Fibroblast of lung (primary cell): ENCODE results near the gene CDIPT. TPM values are rescaled to one million over a fixed set of nuclear protein-coding genes. Genes with fewer than 3 reads are reported as not detected.

Experiments used
- DNase-seq, 2 donors: peaks; one replicate each; pipeline versions ENCODE4 v3.0.0 to v3.0.0-alpha.2; 2010; ENCODE audit warnings: low read depth in 2 of 2
- H2AFZ ChIP-seq: 2 replicates; pipeline ENCODE4 v1.5.1; 2012; ENCODE audit warnings: low read length, control low read depth, inconsistent platforms
- H3K27ac ChIP-seq: 2 replicates; pipeline ENCODE4 v1.5.1; 2011; ENCODE audit warnings: low read length, control low read depth; ENCODE audit not compliant: insufficient read depth
- H3K27me3 ChIP-seq: 2 replicates; pipeline ENCODE4 v1.5.1; 2011; ENCODE audit warnings: mild to moderate bottlenecking, low read length; ENCODE audit not compliant: control insufficient read depth, insufficient read depth
- H3K36me3 ChIP-seq: 2 replicates; pipeline ENCODE4 v1.5.1; 2011; ENCODE audit warnings: low read length; ENCODE audit not compliant: control insufficient read depth, insufficient read depth
- H3K4me1 ChIP-seq: 2 replicates; pipeline ENCODE4 v1.5.1; 2011; ENCODE audit warnings: low read length; ENCODE audit not compliant: control insufficient read depth, insufficient read depth; ENCODE audit errors: extremely low read depth
- H3K4me2 ChIP-seq: 2 replicates; pipeline ENCODE4 v1.5.1; 2011; ENCODE audit warnings: low read length, control low read depth; ENCODE audit not compliant: insufficient read depth; ENCODE audit errors: extremely low read depth
- H3K4me3 ChIP-seq, 4 experiments: fragments of 200-600 bp in 1 of 4; sonication (generic) in 1 of 4; replicated peaks in 1 of 4; 2 replicates each; pipeline ENCODE4 v1.5.1; 2011 to 2016; ENCODE audit warnings: low read length in 4 of 4, low read depth in 3 of 4, mild to moderate bottlenecking in 3 of 4, control low read depth in 2 of 4, inconsistent platforms in 1 of 4, mixed read lengths in 1 of 4; ENCODE audit not compliant: insufficient read depth in 1 of 4; ENCODE audit errors: control extremely low read depth in 1 of 4
- H3K79me2 ChIP-seq: 2 replicates; pipeline ENCODE4 v1.5.1; 2012; ENCODE audit warnings: mild to moderate bottlenecking, low read length, inconsistent platforms; ENCODE audit not compliant: control insufficient read depth, insufficient read depth
- H3K9ac ChIP-seq: 2 replicates; pipeline ENCODE4 v1.5.1; 2011; ENCODE audit warnings: mild to moderate bottlenecking, low read length, control low read depth; ENCODE audit not compliant: insufficient read depth
- H3K9me3 ChIP-seq: 2 replicates; pipeline ENCODE4 v1.5.1; 2012; ENCODE audit warnings: low read depth, low read length; ENCODE audit not compliant: control insufficient read depth, insufficient read depth
- H4K20me1 ChIP-seq: 2 replicates; pipeline ENCODE4 v1.5.1; 2011; ENCODE audit warnings: low read length; ENCODE audit not compliant: control insufficient read depth, insufficient read depth; ENCODE audit errors: extremely low read depth
- CTCF ChIP-seq, 2 donors: IDR thresholded peaks in 1 of 2; conservative IDR thresholded peaks in 1 of 2; 1 replicate in 1 of 2; 2 replicates in 1 of 2; pipeline ENCODE4 v1.5.1; 2011 to 2012; ENCODE audit warnings: low read length in 2 of 2, control low read depth in 1 of 2, inconsistent platforms in 1 of 2, low read depth in 1 of 2, mild to moderate bottlenecking in 1 of 2
- EZH2 ChIP-seq: IDR thresholded peaks from 2 replicates; pipeline ENCODE4 v1.5.1; 2012; ENCODE audit warnings: low read length, control low read depth, mild to moderate bottlenecking; ENCODE audit errors: missing control alignments
- polyA plus RNA-seq, 2 donors: library from polyadenylated mRNA; depleted of rRNA in 1 of 2; stranded (reverse) in 1 of 2; unstranded in 1 of 2; fragments of >200 nt; gene quantifications; 2 replicates each; pipeline ENCODE4 v1.2.1, GENCODE V29; 2011 to 2012; ENCODE audit warnings: missing spikeins in 1 of 2
- total RNA-seq: library from RNA; depleted of rRNA; stranded (reverse); fragments of >200 nt; gene quantifications from 2 replicates; pipeline ENCODE4 v1.2.1, GENCODE V29; 2014

CDIPT gene
- total and polyA plus RNA-seq, 2 donors (not counting 1 experiment from before 2014, with no cell fraction given), result 84.9 to 99.6 TPM

- Histone ChIP-seq H3K9ac (no peak overlapping the region), H3K79me2 (no peaks in the 10 kb centered on the region), H3K27me3 (peaks cover 10% of the 10 kb centered on the region), H3K4me2 (no peak overlapping the region), H3K9me3 (no peaks in the 10 kb centered on the region), H2AFZ (no peak overlapping the region), H3K4me1 (no peaks in the 10 kb centered on the region), H3K4me3 (no peak overlapping the region), H3K27ac (no peak overlapping the region), H3K36me3 (no peaks in the 10 kb centered on the region), H4K20me1 (peaks cover 2% of the 10 kb centered on the region)
- TF ChIP-seq EZH2 (no peak), CTCF (conservative IDR thresholded peaks at IDR 0.05 in 1 of 2, IDR thresholded peaks at IDR 0.05 in 1 of 2; ENCODE audit: low read depth in 1 of 2, low read length in 2 of 2) (no peak)
- DNase-seq, result no peak
These were observed 34.3 kb upstream of the CDIPT start for GRCh38 chr16:29897333-29897732.

GRCh38 chr16:29896841-29897240 lies 33.8 kb upstream of the CDIPT start:
- no peak overlapping the region for H3K4me2 ChIP-seq
- no peak for DNase-seq

GRCh38 chr16:29894352-29894751 lies 31.3 kb upstream of the CDIPT start:
- DNase-seq, result no peak
- no peak overlapping the region for H3K27ac ChIP-seq
- peaks cover 10% of the 10 kb centered on the region for H3K27me3 ChIP-seq
- no peak overlapping the region for H3K4me3 ChIP-seq
- no peaks in the 10 kb centered on the region for H3K79me2 ChIP-seq
- no peak overlapping the region for H2AFZ ChIP-seq
- H3K9ac ChIP-seq, result no peak overlapping the region
- H3K4me1 ChIP-seq, result no peaks in the 10 kb centered on the region
- peaks cover 2% of the 10 kb centered on the region for H4K20me1 ChIP-seq
- H3K36me3 ChIP-seq, result no peaks in the 10 kb centered on the region
- no peak for TF ChIP-seq CTCF (conservative IDR thresholded peaks at IDR 0.05 in 1 of 2, IDR thresholded peaks at IDR 0.05 in 1 of 2; ENCODE audit: low read depth in 1 of 2, low read length in 2 of 2)
- no peak for TF ChIP-seq EZH2
- H3K9me3 ChIP-seq, result no peaks in the 10 kb centered on the region
- no peak overlapping the region for H3K4me2 ChIP-seq

More at GRCh38 chr16:29896841-29897240, 33.8 kb upstream of the CDIPT start:
- no peak overlapping the region for H3K27ac ChIP-seq
- H3K4me3 ChIP-seq, result no peak overlapping the region
- H3K36me3 ChIP-seq, result no peaks in the 10 kb centered on the region
- H3K27me3 ChIP-seq, result peaks cover 10% of the 10 kb centered on the region
- peaks cover 2% of the 10 kb centered on the region for H4K20me1 ChIP-seq
- no peaks in the 10 kb centered on the region for H3K79me2 ChIP-seq
- no peak overlapping the region for H3K9ac ChIP-seq
- H3K9me3 ChIP-seq, result no peaks in the 10 kb centered on the region
- H3K4me1 ChIP-seq, result no peaks in the 10 kb centered on the region
- no peak overlapping the region for H2AFZ ChIP-seq
- no peak for TF ChIP-seq EZH2
